Stimulated activated CD4-positive, alpha-beta T cell treated with anti-CD3 and anti-CD28 coated beads, Interleukin-1b, Interleukin-23, amount 100 ng/mL, for 48 hours (primary cell): ENCODE results near the gene APOBEC3A.
A peak's percentile ranks its signal among the peaks of the same experiment; 100 is the strongest.

ENCODE experiments used
- DNase-seq: peaks from one replicate; pipeline ENCODE4 v3.0.0-alpha.2; 2020

APOBEC3A gene

GRCh38 chr22:38957046-38957770, at the start of gene APOBEC3A:
TSS of gene APOBEC3A (plus strand) at chr22:38957609. CDS start at chr22:38957692, 83 bp downstream.
- DNase-seq = no peak

- no peak for DNase-seq
Observed at GRCh38 chr22:38907767-38908166, 49.6 kb upstream of the APOBEC3A start.

GRCh38 chr22:38911434-38911833, 46.0 kb upstream of the APOBEC3A start:
- no peak for DNase-seq

DNA sequence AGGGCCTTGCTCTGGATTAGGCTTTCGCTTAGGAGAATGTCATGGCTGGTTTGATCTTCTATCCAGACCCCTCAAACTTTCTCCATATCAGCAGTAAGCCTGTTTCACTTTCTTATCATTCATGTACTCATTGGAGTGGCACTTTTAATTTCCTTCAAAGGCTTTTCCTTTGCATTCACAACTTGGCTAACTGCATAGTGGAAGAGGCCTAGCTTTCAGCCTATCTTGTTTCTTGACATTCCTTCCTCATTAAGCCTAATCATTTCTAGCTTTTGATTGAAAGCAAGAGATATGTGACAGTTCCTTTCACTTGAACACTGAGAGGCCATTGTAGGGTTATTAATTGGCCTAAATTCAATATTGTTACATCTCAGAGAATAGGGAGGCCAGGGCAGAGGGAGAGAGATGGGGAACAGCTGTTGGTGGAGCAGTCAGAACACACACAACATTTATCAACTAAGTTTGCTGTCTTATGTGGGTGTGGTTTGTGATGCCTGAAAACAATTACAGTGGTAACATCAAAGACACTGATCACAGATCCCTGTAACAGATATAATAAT, 37.7 kb upstream of the APOBEC3A start:
- DNase-seq = no peak

- DNase-seq = no peak
Observed at GRCh38 chr22:38921120-38921519, 36.3 kb upstream of the APOBEC3A start.

GRCh38 chr22:38921806-38922205, 35.6 kb upstream of the APOBEC3A start:
- DNase-seq = no peak

- no peak for DNase-seq
Observed at GRCh38 chr22:38923463-38924346, 33.7 kb upstream of the APOBEC3A start.

DNA sequence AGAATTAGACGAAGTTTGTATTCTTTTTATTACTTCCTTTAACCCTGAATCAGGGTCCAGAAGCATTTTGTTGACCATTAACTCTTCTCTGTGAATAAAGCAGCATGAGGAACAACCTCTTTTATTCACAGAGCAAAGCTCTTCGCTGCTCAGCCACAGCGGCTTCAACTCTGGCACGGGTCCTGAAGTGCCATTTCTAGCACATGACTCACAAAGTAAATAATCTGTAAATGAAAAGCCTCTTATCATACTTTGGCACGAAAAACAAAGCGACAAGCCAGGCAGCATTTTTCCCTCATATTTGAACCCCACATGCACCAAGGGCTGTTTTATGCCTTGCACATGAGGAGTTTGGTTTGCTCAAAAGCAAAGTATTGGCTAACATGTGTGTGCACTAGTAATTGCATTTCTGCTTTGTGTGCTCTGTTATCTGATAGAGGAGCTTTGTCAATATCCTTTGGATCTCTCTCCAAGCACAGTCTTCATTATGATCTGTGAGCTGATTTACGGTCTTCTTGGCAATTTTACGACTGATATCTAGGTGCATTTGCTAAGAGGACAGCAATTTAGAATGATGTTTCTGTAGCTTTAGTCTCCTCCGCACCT, 33.0 kb upstream of the APOBEC3A start:
- DNase-seq = no peak

DNA sequence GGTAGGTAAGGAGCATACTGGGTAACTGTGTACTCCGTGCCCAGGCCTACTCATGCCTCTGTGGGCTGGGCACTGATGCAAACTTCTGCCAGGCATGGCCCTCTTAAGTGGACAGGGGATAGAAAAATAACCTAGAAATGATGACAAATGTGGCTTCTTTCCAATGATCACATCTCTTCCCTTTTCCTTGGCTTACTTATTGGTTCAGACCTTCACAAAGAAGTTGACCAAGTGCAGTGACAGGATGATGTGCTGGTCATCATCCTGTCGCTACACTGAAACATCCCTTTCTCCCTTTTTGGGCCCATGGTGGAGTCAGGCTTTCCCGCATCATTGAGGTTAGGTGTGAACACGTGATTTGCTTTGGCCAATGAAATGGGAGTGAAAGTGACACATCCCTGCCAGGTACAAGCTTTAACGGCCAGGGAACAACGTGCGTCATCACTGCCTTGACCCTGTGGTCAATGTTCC, 31.8 kb upstream of the APOBEC3A start:
- no peak for DNase-seq

GRCh38 chr22:38927033-38927781, 30.2 kb upstream of the APOBEC3A start:
- peak; percentile 62 for DNase-seq

DNA sequence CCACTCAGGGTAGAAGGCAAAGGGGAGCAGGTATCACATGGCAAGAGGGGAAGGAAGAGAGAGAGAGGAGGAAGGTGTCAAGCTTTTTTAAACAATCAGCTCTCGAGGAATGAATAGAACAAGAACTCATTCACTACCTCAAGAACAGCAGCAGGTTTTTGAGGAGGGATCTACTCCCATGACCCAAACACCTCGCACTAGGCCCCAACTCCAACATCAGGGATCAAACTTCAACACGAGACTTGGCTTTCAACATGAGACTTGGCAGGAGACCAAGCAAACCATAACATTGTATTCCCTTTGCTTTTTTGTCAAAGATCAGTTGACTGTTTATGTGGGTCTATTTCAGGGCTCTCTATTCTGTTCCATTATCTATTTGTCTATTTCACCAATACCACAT, 26.9 kb upstream of the APOBEC3A start:
- DNase-seq = no peak

GRCh38 chr22:38935023-38935422, 22.4 kb upstream of the APOBEC3A start:
- DNase-seq = no peak

DNA sequence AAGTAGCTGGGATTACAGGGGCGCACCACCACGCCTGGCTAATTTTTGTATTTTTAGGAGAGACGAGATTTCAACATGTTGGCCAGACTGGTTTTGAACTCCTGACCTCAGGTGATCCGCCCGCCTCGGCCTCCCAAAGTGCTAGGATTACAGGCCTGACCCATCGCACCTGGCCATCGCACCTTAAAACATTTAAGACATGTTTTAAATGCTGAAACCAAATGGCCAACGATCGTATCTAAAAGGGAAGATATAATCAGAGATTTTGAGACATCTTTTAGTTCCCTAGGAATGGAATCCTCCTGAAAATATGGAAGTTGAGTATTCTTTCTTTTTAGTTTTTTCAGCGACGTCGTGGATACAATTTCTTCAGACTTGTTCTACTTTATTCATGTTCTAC, 21.8 kb upstream of the APOBEC3A start:
- DNase-seq = no peak

DNA sequence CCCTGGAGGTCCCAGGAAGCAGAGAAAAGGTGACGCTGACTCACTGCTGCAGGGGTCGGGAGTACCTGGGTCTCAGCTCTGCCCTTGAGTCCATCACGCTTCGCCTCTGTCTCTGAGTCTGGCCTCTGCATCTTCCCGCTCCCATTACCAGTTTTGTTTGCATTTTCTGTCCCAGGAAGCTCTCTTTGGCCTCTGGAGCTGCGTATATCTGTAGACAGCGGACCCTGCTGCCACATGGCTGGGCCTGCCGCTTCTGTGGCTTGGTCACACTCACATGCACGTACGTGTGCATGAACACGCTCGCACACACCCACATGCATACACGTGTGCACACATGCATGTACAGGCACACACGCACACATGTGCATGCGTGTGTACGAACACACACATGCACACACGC, 20.8 kb upstream of the APOBEC3A start:
- DNase-seq = no peak

- DNase-seq = no peak
Observed at GRCh38 chr22:38937036-38937435, 20.4 kb upstream of the APOBEC3A start.

DNA sequence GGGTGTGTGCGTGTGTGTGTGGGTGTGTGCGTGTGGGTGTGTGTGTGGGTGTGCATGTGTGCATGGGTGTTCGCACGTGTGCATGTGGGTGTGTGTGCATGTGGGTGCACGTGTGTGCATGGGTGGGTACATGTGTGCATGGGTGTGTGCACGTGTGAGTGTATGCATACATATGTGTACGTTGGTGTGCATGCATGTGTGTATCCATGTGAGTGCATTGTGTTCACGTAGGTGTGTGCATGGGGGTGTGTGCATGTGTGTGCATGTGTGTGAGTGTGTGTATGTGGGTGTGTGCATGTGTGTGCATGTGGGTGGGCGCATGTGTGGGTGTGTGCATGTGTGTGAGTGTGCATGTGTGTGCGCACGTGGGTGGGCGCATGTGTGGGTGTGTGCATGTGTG, 19.9 kb upstream of the APOBEC3A start:
- no peak for DNase-seq

- DNase-seq = no peak
Observed at GRCh38 chr22:38938221-38938620, 19.2 kb upstream of the APOBEC3A start.

DNA sequence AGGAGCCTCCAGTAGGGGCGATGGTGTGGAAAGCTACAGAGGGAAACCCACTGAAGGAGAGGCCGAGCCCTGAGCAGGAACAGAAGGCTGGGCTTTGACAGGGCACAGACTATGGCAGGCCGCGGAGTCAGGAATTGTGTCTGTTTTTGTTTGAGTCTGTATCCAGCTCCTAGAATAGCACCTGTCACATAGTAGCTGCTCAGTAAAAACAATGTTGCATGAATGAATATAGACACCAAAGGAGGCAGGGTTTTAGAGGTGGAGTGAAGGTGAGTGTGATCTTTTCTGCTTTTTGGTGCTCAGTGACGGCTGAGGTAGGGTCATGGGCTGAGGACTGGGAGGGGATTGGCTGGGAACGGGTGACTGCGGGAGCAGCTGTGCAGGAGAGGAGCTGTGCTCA, 18.5 kb upstream of the APOBEC3A start:
- DNase-seq = no peak

DNA sequence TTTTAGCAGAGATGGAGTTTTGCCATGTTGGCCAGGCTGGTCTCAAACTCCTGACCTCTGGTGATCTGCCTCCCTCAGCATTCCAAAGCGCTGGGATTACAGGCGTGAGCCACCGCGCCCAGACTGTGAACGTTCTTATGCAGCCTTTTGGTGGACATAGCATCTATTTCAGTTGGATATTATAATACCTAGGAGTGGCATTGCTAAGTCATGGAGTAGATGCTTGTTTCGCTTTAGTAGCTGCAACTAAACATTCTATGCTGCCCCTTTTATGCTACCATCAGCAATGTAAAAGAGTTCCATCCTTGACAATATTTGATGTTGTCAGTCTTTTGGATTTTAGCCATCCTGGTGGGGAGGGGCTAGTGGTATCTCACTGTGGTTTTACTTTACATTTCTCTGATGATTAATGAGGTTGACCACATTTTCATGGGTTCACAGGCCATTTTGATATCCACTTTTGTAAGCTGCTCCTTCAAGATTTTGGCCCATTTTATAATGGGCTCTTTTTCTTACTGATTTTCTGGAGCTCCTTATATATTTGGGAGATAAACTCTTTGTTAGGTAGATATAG, 16.5 kb upstream of the APOBEC3A start:
- DNase-seq = no peak

DNA sequence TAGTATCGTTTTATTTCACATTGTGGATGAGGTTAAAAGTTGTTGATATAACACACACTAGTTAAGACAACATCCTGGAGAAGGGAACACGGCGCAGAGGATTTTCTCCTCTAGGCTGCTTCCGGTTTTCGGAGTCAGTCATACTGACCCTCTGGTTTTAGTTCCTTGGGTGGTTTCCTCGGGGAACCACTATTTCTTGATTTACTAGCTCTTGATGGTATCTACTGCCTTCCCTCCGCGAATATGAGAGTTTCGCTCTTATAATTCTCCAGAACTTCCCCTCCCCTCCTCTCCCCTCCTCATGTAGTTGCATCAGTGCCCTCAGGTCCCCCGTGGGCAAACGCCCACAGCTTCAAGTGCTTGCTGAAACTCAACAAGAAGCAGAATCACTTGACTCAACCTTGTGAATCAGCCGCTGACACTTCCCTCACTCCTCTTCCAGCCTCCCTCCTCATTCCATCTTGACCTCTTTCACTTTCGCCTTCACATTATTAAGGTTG, 15.9 kb upstream of the APOBEC3A start:
- peak; percentile 89 for DNase-seq

- DNase-seq = no peak
Observed at GRCh38 chr22:38942702-38943101, 14.7 kb upstream of the APOBEC3A start.

- DNase-seq = no peak
Observed at GRCh38 chr22:38943201-38943600, 14.2 kb upstream of the APOBEC3A start.
